GM19328 (cell line): ENCODE results near the gene BRD3OS.
A peak's percentile ranks its signal among the peaks of the same experiment; 100 is the strongest.

Experiments used
- ATAC-seq: cut with Tn5 transposase; IDR thresholded peaks from one replicate; pipeline ENCODE4 v1.9.1; 2021; ENCODE audit warnings: mild to moderate bottlenecking, moderate library complexity; ENCODE audit not compliant: unreplicated experiment

Gene BRD3OS, protein sequence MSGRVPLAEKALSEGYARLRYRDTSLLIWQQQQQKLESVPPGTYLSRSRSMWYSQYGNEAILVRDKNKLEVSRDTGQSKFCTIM

DNA sequence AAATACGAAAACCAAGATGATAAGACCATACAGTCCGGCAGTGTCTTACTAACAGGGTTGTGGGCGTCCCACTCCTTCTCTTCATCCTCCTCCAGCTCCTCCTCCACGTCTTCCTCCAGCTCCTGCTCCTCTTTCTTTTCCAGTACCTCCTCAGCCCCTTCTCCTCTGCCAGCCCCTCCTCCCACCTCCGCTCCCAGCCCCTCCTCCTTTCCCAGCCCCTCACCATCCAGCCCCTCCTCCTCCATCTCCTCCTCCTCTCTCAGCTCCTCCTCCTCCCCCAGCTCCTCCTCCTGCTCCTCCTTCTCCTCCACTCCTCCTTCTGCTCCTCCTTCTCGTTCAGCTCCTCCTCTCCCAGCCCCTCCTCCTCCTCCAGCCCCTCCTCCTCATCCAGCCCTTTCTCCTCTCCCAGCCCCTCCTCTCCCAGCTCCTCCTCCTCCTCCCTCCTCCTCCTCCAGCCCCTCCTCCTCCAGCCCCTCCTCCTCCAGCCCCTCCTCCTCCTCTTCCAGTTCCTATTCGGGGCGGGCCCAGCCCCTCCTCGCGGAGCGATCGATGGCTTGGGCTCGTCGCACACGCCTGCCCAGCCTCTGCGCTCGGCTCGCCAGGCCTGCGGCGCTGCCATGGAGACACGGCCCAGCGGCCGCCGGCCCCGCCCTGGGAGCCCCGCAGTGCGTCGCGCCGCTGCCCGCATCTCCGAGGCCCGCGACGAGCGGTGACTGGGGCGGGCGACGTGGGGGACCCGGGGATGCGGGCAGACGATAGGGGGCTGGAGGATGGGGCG, at the start of gene BRD3OS:
TSS of gene BRD3OS (plus strand) at position 654 of the 778 bp plus-strand sequence. CDS start 1,267 bp downstream, outside the sequence.
- peak; percentile 83 for ATAC-seq

DNA sequence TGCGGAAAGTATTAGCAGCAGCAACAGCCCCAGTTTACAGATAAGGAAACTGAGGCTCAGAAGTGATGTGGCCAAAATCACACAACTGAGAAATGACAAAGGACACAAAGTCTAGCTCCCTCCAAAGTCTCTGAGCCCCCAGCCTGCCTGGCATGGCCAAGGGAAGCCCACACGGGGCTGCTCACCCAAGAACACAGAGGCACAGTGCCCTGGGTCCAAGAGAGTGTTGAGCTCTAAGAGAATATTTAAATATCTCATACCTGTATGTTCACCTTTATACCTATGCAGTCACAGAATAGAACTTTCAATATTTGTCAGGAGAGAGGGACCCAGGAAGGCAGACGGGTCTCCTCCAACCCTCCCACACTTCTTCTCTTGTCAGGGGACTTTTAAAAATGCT, 49.8 kb upstream of the BRD3OS start:
- no peak for ATAC-seq

DNA sequence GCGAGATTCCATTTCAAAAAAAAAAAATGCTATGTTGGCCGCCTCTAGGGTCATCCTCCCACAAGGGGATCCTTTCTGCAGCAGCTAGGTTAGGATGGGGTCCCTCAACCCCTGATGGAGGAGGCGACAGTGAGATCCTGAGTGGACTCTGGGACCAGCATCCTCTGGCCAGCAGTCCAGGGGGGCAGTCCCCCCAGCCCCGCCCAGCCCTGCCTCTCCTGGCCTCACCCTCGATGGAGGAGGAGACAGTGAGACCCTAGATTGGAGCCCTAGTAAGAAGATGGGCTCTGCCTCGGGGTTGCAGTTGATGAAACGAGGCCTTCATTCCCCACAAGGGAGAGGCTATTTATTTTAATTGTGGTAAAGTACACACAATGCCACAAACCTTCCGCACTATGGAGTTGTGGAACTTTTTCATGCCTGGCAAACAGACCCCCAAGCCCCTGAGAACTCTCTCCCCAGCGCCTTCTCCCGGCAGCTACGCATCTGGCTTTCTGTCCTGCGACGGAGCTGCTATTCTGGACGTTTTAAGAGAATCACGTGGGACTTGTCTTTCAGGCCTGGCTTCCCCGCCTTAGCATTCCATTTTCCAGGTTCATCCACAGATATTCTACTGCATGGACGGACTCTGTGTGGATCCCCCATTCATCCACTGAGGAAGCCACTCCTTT, 49.0 kb upstream of the BRD3OS start:
- ATAC-seq = no peak

DNA sequence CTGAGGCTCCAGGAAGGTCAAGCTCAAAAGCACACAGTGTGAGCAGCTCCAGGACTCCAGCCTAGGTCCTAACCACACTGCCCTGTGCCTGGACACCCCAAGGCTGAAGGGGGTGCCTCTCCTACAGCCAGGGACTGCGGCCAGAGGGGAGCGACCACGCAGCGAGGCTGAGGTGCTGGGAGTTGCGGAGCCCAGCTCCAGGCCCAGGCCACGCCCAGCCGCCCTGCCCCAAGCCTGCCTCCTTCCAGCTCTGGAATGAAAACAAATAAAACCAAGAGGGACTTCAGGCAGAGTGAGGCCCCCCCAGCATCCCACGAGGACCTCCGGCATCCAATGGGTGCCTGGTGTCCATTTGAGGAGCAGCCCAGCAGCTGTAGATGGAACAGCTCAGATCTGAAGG, 48.4 kb upstream of the BRD3OS start:
- ATAC-seq = no peak

DNA sequence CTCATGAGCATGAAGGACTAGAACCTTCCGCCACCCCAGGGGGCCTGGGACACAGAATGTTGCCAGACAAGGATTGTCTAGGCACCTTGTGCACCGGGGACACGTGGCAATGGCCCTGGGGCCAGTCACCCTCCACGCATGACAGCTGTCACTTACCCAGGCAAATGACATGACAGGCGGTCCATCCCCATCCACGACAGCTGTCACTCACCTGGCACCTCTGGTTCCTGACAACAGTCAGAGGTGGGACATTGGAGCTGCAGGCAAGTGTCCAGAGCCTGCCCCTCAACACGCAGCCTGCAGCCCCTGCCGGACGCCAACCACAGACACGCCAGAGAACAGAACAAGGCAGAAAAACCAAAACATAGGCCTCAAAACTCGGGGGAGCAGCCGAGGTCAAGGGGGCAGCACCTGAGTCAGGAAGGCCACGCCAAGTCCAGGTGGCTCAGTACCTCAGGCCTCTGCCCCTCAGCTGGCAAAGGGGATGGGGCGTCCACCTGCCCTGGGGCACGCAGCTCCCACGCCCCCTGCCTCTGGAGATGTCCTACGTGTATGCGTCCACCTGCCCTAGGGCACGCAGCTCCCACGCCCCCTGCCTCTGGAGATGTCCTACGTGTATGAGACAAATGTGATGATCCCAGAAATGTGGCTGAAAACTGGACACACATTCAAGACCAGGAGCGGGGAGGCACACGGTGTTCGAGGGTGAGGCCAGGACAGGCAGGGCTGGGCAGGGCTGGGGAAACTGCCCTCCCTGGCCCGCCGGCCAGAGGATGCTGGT, 47.7 kb upstream of the BRD3OS start:
- ATAC-seq = no peak

DNA sequence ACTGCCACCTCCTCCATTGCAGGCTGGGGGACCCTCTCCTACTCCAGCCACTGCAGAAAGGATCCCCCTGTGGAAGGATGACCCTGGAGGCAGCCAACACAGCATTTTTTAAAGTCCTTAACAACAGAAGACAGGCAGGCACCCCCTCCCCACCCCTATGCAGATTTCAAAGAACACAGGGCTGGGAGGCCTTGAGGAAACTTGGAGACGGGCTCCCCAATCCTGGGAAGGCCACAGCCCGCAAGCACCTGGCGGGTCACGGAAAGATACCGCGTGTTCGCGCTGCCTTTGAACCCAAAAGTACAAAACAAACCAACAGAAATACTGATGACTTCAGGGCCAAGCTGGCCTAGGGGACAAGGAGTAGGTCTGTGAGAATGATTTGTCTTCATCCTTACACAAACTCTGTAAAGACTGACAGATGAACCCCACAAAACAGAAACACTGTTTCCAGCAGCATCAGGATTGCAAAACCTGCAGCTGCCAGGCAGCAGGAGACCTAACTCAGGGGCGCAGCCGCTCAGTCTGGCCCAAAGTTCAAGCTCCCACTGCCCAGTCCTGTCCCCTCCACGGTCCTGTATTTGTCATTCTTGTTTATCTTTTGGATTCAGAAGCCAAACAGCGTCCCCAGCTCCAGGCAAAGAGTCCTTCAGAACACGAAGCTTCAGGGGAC, 46.9 kb upstream of the BRD3OS start:
- no peak for ATAC-seq

DNA sequence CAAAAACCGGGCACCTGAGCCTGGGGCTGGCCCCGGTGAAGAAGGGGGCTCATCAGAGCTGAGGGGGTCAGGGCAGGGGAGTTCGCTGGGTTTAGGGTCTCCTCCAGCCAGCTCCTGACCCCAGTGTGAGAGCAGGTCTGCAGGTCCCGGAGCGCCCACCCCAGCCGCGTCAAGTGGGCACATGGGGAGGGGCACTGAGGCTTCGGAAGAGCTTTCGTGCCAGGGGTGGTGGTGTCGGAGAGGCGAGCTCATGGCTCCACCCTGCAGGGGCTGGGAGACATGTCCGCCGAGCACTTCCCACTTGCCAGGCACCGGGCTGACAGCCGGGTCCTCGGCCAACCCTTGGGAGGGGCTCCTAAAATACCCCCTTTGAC, 46.4 kb upstream of the BRD3OS start:
- ATAC-seq = no peak

DNA sequence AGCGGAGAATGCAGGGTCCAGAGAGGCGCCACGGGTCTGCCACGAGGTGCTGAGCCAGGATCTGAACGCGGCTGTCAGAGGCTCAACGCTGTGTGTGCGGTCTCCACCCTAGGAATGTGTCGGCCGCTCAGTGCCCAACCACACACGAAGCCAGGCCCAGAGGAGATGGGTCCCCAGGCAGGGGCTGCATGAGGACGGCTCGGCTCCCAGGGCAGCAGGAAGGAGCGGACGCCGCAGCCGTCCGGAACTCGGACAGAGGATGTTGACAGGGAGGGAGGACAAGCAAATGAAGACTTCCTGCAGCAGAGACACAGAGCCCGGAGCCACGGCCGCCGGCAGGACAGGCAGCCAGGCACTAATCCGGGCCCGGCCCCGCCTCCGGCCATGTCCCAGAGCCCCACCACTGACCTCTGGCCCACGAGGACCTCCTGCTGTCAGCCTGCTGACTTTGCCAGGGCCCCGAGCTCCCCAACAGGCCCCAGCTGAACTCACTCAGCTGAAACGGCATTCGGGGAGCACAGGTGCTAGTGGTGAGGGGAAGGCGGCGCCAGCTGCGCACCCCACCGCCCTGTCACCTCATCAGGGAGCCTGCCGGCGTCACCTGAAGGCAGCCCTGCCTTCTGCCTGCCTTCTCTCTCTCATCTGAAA, 45.9 kb upstream of the BRD3OS start:
- no peak for ATAC-seq

DNA sequence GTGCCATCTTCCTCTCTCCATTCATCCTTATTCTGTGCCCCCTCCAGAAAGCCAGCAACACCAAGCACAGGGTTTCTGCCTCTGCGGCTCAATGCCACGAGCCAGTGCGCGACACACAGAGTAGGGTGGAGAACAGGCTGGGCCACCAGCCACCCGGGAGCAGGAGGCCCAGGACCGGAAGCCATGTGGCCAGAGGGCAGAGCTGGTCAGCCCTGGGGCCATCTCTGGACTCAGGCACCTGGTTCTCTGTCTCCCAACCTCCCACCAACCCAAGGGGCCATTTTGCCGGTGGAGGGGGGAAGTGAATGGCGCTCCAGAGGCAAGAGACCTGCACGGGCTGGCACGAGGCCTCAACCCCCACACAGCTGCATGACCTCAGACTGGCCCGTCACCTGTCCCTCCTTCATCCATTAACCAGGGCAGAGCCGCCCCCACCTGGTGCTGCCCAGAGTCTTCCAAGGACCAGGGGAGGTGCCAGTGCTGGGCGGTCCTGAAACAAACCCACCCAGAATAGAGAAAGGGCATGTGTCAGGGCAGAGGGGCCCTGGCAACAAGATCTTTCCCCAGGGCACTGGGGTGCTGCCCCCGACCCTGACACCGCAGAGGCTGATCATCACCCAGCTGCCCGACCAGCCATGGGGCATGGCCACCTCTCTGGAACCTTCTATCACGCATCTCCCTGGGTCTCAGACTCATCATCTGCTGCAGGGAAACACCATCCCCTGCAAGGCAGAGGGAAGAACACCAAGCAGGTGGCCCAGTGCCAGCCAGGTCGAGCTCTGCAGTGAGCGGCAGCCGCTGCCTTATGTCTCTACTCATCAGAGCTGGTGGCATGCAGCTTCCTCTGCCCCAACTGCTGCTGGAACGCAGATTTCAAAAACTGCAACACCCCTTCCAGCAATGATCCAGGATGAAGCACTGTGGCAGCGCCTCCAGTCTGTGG, 45.1 kb upstream of the BRD3OS start:
- no peak for ATAC-seq

DNA sequence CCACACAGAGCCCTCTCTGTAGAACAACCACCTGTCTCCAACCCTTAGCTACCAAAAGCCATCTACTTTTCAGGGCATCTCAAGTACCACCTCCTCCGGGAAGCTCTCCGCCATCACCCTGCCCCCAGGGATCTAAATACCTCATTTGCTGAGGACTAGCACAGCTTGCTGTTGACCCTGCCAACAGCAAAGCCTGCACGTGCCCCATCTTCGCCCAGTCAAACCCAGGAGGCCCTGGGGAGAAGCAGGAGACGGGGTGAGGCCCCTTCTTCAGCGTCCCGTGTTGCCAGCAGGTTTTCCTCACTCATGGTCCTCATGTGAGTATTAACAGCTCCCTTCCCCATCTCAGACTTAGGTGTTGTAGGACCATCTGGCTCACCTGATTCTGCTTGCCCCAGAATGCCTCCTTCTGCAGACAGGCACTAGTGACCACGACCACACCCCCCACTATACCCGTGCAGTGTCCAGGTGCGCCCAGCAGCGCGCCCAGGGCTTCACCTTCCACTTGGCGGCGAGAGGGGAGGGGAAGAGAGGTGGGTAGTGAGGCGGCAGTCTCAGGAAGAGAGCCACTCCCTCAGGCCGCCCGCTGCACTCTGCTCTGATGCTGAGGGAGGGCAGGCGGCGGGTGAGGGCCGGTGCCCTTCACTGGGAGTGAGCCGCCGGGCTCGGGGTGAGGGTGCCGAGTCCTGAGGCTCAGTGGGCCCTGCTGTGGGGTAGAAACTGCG, 44.3 kb upstream of the BRD3OS start:
- ATAC-seq = no peak

DNA sequence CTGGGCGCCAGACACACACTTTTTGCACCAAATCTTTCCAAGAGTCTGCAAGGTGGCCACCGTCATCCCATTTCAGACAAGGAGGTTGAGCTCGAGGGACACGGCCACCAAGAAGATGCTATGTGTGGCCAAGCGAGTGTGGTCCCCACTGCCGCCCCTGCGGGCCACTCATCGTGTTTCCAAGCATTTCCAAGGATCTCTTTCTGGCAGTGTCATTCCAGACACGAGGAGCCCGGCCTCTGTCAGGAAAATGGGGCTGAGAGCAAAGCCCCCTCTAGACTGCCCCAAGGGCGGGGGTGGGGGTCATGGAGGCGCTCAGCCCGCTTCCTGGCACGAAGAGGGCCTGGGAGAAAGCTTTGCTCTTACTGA, 43.7 kb upstream of the BRD3OS start:
- no peak for ATAC-seq

DNA sequence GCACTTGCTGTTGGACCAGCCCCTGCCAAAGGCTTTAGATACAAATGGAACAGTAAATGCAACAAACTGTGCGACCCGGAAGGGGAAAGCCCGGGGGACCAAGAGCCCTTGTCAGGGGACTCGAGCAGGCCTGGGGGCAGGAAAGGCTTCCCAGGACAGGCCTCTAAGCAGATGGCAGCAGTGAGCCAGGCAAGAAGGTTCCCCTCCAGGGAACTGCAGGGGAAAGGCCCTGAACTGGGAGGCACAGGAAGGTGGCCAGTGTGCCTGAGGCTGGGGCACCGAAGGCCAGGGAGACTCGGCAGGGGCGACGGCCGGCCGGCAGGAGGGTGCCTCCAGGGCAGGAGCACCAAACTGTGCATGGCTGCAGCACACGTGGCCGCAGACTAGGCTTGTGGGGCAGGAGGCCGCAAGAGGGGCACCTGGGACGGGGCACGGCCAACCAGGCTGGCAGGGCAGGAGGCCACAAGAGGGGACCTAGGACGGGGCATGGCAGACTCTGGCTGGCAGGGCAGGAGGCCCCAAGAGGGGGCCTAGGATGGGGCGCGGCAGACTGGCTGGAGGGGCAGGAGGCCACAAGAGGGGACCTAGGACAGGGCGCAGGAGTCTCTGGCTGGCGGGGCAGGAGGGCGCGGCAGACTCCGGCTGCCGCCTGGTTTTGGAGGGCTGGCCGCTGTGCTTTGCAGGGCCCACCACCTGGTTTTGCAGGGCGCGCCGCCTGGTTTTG, 43.2 kb upstream of the BRD3OS start:
- ATAC-seq = no peak

DNA sequence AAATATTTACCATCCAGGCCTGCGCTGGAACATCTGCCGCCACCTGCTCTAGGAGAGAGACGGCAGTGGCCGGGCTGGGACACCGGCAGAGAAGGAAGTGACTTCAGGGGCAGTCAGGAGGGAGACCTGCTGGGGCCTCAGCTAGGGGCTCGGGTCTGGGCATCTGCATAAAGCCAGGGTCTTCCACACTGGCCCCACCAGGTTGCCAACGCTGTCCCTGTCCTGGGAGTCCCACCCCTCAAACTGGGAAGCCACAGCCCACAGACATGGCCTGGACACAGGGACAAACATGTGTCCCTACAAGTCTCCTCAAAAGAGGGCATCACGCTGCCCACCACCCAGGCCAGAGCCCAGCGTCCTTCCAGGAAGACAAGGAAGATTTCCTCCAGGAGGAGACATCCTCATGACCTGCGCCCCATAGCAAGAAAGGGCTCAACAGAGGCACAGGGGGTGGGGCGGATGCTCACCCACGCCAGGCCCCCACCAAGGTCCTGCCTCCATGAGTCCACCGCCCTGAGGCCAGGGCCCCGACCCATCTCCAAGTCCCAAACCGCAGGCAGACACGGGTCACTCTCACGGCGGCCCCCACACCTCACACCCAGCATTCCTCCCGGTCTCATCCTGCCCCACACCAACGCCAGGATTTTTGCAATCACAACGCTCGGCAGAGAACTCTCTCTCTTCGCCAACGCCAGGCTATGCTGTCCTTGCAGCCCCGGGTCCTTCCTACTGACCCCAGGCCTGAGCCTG, 42.1 kb upstream of the BRD3OS start:
- ATAC-seq = no peak

DNA sequence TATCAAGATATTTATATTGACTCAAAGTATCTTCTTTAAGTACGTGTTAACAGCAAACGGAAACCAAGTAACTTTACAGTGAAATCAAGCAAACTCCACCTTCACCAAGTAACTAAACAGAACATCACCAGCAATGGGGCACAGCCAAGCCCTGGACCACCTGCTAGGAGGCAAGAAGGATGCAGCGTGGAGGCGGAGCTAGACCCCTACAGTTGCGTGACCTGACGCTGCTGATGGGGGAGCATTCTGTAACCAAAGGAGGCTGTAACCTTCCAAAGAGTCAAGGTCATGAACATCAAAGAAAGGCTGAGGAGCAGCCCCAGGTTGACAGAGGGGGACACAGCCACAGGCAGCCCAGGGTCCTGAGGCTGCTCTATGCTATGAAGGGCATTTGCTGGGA, 39.2 kb upstream of the BRD3OS start:
- no peak for ATAC-seq

DNA sequence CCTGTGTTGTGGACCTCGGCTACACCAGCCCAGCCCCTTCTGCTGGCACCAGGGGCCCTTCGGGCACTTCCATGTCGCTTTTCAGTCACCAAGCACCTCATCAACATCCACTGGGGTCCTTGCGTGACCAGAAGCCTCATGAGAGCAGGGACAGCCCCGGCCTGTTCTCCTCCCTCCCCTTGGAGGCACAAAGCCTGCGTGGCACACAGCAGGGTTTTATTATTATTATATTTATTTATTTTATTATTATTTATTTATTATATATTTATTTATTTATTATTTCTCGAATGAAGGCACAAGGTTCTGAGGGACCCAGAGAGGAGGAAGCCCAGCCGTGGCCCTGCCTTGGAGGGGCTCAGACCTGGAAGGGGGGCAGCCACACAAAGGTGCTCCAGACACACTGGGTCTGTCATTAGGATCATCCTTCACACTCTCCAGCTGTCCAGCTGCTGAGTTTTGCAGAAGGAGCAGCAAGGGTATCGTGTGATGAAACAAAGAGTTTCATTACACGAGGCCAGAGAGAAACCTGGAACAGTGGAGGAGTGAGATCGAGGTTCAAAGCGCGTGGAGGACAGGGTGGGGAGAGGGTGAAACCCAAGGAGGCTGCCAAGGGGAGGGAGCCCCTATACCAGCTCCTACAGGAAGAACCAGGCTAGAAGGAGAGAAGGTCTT, 38.4 kb upstream of the BRD3OS start:
- ATAC-seq = no peak

DNA sequence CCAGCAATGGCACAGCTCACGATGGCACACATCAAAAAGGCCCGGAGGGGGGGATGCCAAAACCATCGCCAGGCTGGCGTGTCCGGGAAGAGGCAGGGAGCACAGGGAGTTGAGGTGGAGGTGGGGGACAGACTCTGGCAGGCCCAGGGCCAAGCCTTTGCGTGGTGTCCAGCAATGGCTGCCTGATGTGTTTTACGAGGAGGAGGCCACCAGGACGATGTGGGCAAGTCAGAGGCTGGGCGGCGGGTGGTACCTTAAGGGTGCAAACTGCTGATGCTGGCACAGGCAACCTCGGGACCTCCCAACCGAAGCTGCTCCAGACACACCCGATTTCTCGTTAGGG, 37.9 kb upstream of the BRD3OS start:
- ATAC-seq = no peak
